MM.1S (cell line): ENCODE results near the gene ABCC4.

ENCODE experiments used
- DNase-seq: peaks from one replicate; pipeline ENCODE4 v3.0.0-alpha.2; 2015
- H2AFZ ChIP-seq: fragments of 300-600 bp; sonication (generic); 2 replicates; pipeline ENCODE4 v1.6.0; 2016; ENCODE audit warnings: antibody characterized with exemption, low read length
- H3F3A ChIP-seq: fragments of 300-600 bp; sonication (generic); 2 replicates; pipeline ENCODE4 v1.6.1; 2016; ENCODE audit warnings: mild to moderate bottlenecking, antibody characterized with exemption, low read length, moderate library complexity, mixed read lengths; ENCODE audit not compliant: insufficient read depth
- H3K27ac ChIP-seq: fragments of 300-600 bp; sonication (generic); 2 replicates; pipeline ENCODE4 v1.5.1; 2016; ENCODE audit warnings: mild to moderate bottlenecking, low read length
- H3K27me3 ChIP-seq: fragments of 300-600 bp; sonication (generic); replicated peaks from 2 replicates; pipeline ENCODE4 v1.6.0; 2016; ENCODE audit warnings: low read length; ENCODE audit not compliant: insufficient read depth
- H3K36me3 ChIP-seq: fragments of 300-600 bp; sonication (generic); replicated peaks from 2 replicates; pipeline ENCODE4 v1.6.1; 2016; ENCODE audit warnings: mild to moderate bottlenecking, low read length, mixed read lengths; ENCODE audit not compliant: insufficient read depth
- H3K4me1 ChIP-seq: fragments of 300-600 bp; sonication (generic); 2 replicates; pipeline ENCODE4 v1.6.1; 2016; ENCODE audit warnings: low read length, mixed read lengths
- H3K4me2 ChIP-seq: fragments of 300-600 bp; sonication (generic); 2 replicates; pipeline ENCODE4 v1.6.0; 2016; ENCODE audit warnings: low read depth, low read length
- H3K4me3 ChIP-seq: fragments of 300-600 bp; sonication (generic); 2 replicates; pipeline ENCODE4 v1.5.1; 2016; ENCODE audit warnings: low read length, mixed read lengths
- H3K79me2 ChIP-seq: fragments of 300-600 bp; sonication (generic); 2 replicates; pipeline ENCODE4 v1.6.1; 2016; ENCODE audit warnings: mixed run types, low read length, mixed read lengths
- H3K9ac ChIP-seq: fragments of 300-600 bp; sonication (generic); 2 replicates; pipeline ENCODE4 v1.6.1; 2016; ENCODE audit warnings: low read length, mixed read lengths
- H3K9me2 ChIP-seq: fragments of 300-600 bp; sonication (generic); replicated peaks from 2 replicates; pipeline ENCODE4 v1.6.1; 2016; ENCODE audit warnings: mild to moderate bottlenecking, low read length, mixed read lengths; ENCODE audit not compliant: insufficient read depth
- H3K9me3 ChIP-seq: fragments of 300-600 bp; sonication (generic); replicated peaks from 2 replicates; pipeline ENCODE4 v1.6.1; 2016; ENCODE audit warnings: mild to moderate bottlenecking, low read length, mixed read lengths; ENCODE audit not compliant: insufficient read depth
- H4K20me1 ChIP-seq: fragments of 300-600 bp; sonication (generic); 2 replicates; pipeline ENCODE4 v1.6.1; 2016; ENCODE audit warnings: mild to moderate bottlenecking, low read length, moderate library complexity, mixed read lengths; ENCODE audit not compliant: insufficient read depth
- CTCF ChIP-seq: fragments of 300-600 bp; sonication (generic); IDR thresholded peaks from 2 replicates; pipeline ENCODE4 v1.5.1; 2016; ENCODE audit warnings: antibody characterized with exemption, low read length, mixed read lengths
- EZH2 ChIP-seq: fragments of 300-600 bp; sonication (generic); optimal IDR thresholded peaks from 2 replicates; pipeline ENCODE3; 2017; ENCODE audit warnings: low read depth, mild to moderate bottlenecking, antibody characterized with exemption, low read length, mixed read lengths
- EZH2phosphoT487 ChIP-seq: fragments of 300-600 bp; sonication (generic); IDR thresholded peaks from 2 replicates; pipeline ENCODE4 v1.6.1; 2018; ENCODE audit warnings: antibody characterized with exemption, low read length

ABCC4 gene

DNA sequence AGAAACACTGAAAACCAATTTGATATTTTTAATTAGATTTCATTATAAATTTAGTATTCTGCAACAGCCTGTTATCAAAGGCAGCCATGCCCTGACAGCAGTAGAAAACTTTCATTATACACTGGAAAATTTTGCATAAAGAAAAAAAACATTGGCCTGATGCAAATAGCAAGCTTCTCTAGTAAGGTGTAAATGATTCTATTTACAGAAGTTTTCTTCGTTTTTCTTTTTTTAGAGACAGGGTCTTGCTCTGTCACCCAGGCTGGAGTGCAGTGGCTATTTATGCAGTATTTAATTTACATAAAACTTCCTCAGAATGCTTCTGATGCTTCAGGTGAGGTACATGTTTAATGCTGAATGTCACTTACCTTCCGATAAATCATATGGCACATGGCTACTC, 67.0 kb downstream of the ABCC4 start:
- H3K27ac ChIP-seq, result no peak overlapping the region
- H3K27me3 ChIP-seq, result no peaks in the 10 kb centered on the region
- H3K9me2 ChIP-seq, result no peaks in the 10 kb centered on the region
- H3K4me1 ChIP-seq, result no peaks in the 10 kb centered on the region
- H3K4me2 ChIP-seq, result no peak overlapping the region
- H3F3A ChIP-seq, result no peaks in the 10 kb centered on the region
- H3K4me3 ChIP-seq, result no peak overlapping the region
- H3K9ac ChIP-seq, result no peak overlapping the region
- H3K79me2 ChIP-seq, result no peaks in the 10 kb centered on the region
- no peaks in the 10 kb centered on the region for H4K20me1 ChIP-seq
- H3K36me3 ChIP-seq, result no peaks in the 10 kb centered on the region
- DNase-seq, result no peak
- H3K9me3 ChIP-seq, result no peaks in the 10 kb centered on the region
- no peak overlapping the region for H2AFZ ChIP-seq
- TF ChIP-seq EZH2phosphoT487 (no peak), EZH2 (no peak), CTCF (no peak)

DNA sequence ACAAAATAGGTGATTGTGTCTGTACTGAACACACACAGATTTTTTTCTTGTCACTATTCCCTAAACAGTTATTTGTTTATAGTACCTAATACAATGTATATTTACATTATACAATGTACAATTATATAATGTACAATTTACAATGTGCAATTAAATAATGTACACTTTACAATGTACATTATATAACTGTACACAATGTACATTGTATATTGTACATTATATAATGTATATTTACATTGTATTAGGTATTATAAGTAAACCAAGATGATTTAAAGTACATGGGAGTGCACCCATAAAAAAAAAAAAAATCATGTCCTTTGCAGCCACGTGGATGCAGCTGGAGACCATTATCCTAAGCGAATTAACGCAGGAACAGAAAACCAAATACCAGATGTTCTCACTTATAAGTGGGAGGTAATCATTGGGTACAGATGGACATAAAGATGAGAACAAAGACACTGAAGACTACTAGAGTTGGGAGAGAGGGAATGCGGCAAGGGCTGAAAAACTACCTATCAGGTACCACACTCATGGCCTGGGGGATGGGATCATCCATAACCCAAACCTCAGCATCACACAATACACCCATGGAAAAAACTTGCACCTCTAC, 68.1 kb downstream of the ABCC4 start:
- TF ChIP-seq CTCF (no peak), EZH2 (no peak), EZH2phosphoT487 (no peak)
- peaks cover 2% of the 10 kb centered on the region; the same call in 1 of the 2 replicates for H3K4me1 ChIP-seq
- H3K9ac ChIP-seq, result no peak overlapping the region

DNA sequence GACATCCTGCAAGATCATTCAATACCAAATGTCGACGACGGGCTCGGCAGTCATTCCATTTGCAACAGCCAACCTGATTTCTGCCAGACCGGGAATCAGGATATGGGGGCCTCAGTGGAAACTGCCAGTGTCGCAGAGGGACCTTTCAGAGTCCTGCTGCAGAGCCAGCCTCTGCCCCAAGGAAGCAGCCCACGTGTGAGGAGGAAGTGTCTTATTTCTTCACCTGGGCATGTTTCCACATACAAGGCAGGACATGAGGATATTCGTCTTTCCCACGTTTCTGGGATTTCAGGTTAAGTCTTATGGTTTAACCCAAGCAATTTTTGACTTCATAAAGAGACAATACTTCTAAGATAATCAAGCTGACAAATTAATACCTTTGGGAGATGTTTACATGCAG, 69.9 kb downstream of the ABCC4 start:
- Histone ChIP-seq H2AFZ (no peak overlapping the region), H3K9ac (no peak overlapping the region), H3K9me3 (no peaks in the 10 kb centered on the region), H3K27ac (no peak overlapping the region), H3K36me3 (no peaks in the 10 kb centered on the region), H3K9me2 (no peaks in the 10 kb centered on the region), H3K4me1 (peaks cover 6% of the 10 kb centered on the region; the same call in 1 of the 2 replicates), H3K79me2 (no peaks in the 10 kb centered on the region), H3K27me3 (no peaks in the 10 kb centered on the region), H4K20me1 (no peaks in the 10 kb centered on the region), H3K4me2 (no peak overlapping the region), H3K4me3 (no peak overlapping the region), H3F3A (peaks cover 8% of the 10 kb centered on the region; the same call in 1 of the 2 replicates)
- no peak for DNase-seq
- TF ChIP-seq EZH2phosphoT487, result no peak

More for the DNA sequence above, 68.1 kb downstream of the ABCC4 start:
- Histone ChIP-seq H3K4me3 (no peak overlapping the region), H3K9me2 (no peaks in the 10 kb centered on the region), H3K79me2 (no peaks in the 10 kb centered on the region), H3F3A (no peaks in the 10 kb centered on the region), H3K36me3 (no peaks in the 10 kb centered on the region), H3K27me3 (no peaks in the 10 kb centered on the region), H2AFZ (no peak overlapping the region), H4K20me1 (no peaks in the 10 kb centered on the region), H3K9me3 (no peaks in the 10 kb centered on the region), H3K4me2 (no peak overlapping the region), H3K27ac (no peak overlapping the region)
- DNase-seq, result no peak

DNA sequence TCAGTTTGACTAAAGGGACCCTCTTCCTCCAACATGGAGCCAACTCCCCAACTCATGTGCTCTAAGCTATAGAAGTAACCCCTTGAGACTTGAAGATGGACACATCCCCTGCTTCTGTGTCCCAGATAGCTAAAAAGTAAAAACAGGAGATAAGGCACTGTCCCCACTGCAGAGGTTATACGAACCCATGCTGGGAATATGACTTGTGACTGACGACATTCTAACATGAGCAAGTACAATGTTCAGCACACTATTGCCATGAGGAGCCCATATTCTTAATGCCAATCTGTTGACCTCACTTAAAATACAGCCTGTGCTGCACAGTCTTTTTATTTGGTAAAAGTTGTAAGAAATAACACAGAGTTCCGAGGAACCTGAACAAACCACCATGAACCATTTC, 71.4 kb downstream of the ABCC4 start:
- DNase-seq, result no peak
- H2AFZ ChIP-seq, result no peak overlapping the region
- H3K4me1 ChIP-seq, result peaks cover 6% of the 10 kb centered on the region; the same call in 1 of the 2 replicates
- H3K9me2 ChIP-seq, result no peaks in the 10 kb centered on the region
- H3K27me3 ChIP-seq, result no peaks in the 10 kb centered on the region
- TF ChIP-seq CTCF, result no peak
- TF ChIP-seq EZH2phosphoT487, result no peak
- TF ChIP-seq EZH2, result no peak
- H3K4me3 ChIP-seq, result no peak overlapping the region
- H3K27ac ChIP-seq, result no peak overlapping the region
- no peaks in the 10 kb centered on the region for H4K20me1 ChIP-seq
- no peaks in the 10 kb centered on the region for H3K36me3 ChIP-seq
- no peaks in the 10 kb centered on the region for H3K9me3 ChIP-seq
- H3K79me2 ChIP-seq, result no peaks in the 10 kb centered on the region
- no peak overlapping the region for H3K4me2 ChIP-seq
- no peak overlapping the region for H3K9ac ChIP-seq
- peaks cover 8% of the 10 kb centered on the region; the same call in 1 of the 2 replicates for H3F3A ChIP-seq
